Heart left ventricle (tissue), 16 donors: ENCODE results near the gene LRRC31. TPM values are rescaled to one million over a fixed set of nuclear protein-coding genes. Genes with fewer than 3 reads are reported as not detected.

Experiments used
- ATAC-seq, 4 donors: fragments of 200-7000 bp; cut with Tn5 transposase; one replicate each; pipeline ENCODE4 v1.9.1; 2020 to 2022; ENCODE audit warnings: moderate library complexity in 4 of 4, mild to moderate bottlenecking in 3 of 4, moderate number of reproducible peaks in 1 of 4
- DNase-seq, 5 donors: peaks; one replicate each; pipeline ENCODE4 v3.0.0-alpha.2; 2020
- H3K27ac ChIP-seq, 12 donors: fragments of 200-600 bp; sonication (generic) in 4 of 12; one replicate each; pipeline versions ENCODE4 v1.5.0 to v1.8.0; 2016 to 2022; ENCODE audit warnings: mild to moderate bottlenecking in 2 of 12
- H3K27me3 ChIP-seq, 9 donors: fragments of 200-600 bp; sonication (generic) in 2 of 9; one replicate each; pipeline versions ENCODE4 v1.5.1 to v1.8.0; 2016 to 2022; ENCODE audit warnings: mild to moderate bottlenecking in 3 of 9
- H3K36me3 ChIP-seq, 9 donors: fragments of 200-600 bp; sonication (generic) in 2 of 9; one replicate each; pipeline versions ENCODE4 v1.5.0 to v1.8.0; 2018 to 2022; ENCODE audit warnings: mild to moderate bottlenecking in 2 of 9
- H3K4me1 ChIP-seq, 12 donors: fragments of 200-600 bp; sonication (generic) in 4 of 12; one replicate each; pipeline versions ENCODE4 v1.5.0 to v1.8.0; 2016 to 2022; ENCODE audit warnings: mild to moderate bottlenecking in 3 of 12
- H3K4me3 ChIP-seq, 12 donors: fragments of 200-600 bp; sonication (generic) in 4 of 12; one replicate each; pipeline versions ENCODE4 v1.5.0 to v1.8.0; 2017 to 2022; ENCODE audit warnings: mild to moderate bottlenecking in 9 of 12, moderate library complexity in 4 of 12
- H3K9me3 ChIP-seq, 12 donors: fragments of 200-600 bp; sonication (generic) in 4 of 12; one replicate each; pipeline versions ENCODE4 v1.5.0 to v1.8.0; 2016 to 2022; ENCODE audit warnings: mild to moderate bottlenecking in 1 of 12
- POLR2A ChIP-seq, 2 donors: fragments of 450-650 bp; IDR thresholded peaks; one replicate each; pipeline ENCODE4 v1.6.1; 2017; ENCODE audit warnings: antibody characterized with exemption in 2 of 2, mild to moderate bottlenecking in 2 of 2, moderate library complexity in 2 of 2
- WGBS, 4 donors: extraction: QIAGEN DNeasy Blood & Tissue Kit in 2 of 4; methylation state at CpG; one replicate each; pipeline versions ENCODE4 v1.1.5 to v1.1.7; 2013 to 2018; 5-methylcytosine and 5-hydroxymethylcytosine counted together
- intact Hi-C, 10 donors: fragments of 100-400 bp; cut with DNase I; formaldehyde crosslinking; loops; one replicate each; pipeline versions ENCODE4 v1.11.1 to v1.14.2; 2022
- polyA plus RNA-seq, 2 donors: library from polyadenylated mRNA; stranded (reverse); fragments of 200-250 nt; gene quantifications; one replicate each; pipeline ENCODE4 v1.2.3, GENCODE V29; 2013
- total RNA-seq, 9 donors: library from RNA; depleted of rRNA in 2 of 9; stranded (reverse); fragments of >200 nt in 2 of 9; fragmentation: NEBNext Ultra II Directional in 3 of 9; extraction: Animal tissue kit (Norgen Biotek cat#: 25700) in 3 of 9; gene quantifications; one replicate each; pipeline versions ENCODE4 v1.1.0 to v1.2.4, GENCODE V29; 2016 to 2023
- TF ChIP-seq, protein P1 (sequence below), 12 donors: fragments of 200-600 bp; sonication (generic) in 4 of 12; IDR thresholded peaks; one replicate each; pipeline versions ENCODE4 v1.5.0 to v1.8.0; 2018 to 2022; ENCODE audit warnings: antibody characterized with exemption in 12 of 12, mild to moderate bottlenecking in 5 of 12
- donor health status: ischemic (EF 13 %, LVEDD 7.1; RV severe dilation, severe dysfunction).
- donor health status: healthy with polysubstance abuse.
- donor health status: DM: no; HTN: yes; CAD: no.
- donor health status: DM: no; HTN: no; CAD: no.
- donor health status: ischemic (EF 25% LVEDD 6.9; RV normal size, moderate dysfunction).
- donor health status: ischemic (EF 25% LVEDD 5.7; RV mildly dilated, moderate dysfunction).
- donor health status: healthy.
- donor health status: DM: yes; HTN: yes; CAD: no.
- donor health status: ischemic (EF 35%, LVEDD 5.7; RV mildly dilated, moderate dysfunction).
- donor health status: nonischemic (EF 11% LVEDD 7.7; RV severe dilation, severe dysfunction).
- donor health status: DM: yes; HTN: yes; CAD: no.
- donor health status: PGD.
- donor health status: ischemic (EF 29% LVEDD 5.4; RV normal size, mild dysfunction).
- donor health status: nonischemic (EF 23%, LVEDD 6.1; RV moderate dilation, normal function).

LRRC31 gene
- total and polyA plus RNA-seq, 11 donors = 0.12 TPM; not detected in 10

DNA sequence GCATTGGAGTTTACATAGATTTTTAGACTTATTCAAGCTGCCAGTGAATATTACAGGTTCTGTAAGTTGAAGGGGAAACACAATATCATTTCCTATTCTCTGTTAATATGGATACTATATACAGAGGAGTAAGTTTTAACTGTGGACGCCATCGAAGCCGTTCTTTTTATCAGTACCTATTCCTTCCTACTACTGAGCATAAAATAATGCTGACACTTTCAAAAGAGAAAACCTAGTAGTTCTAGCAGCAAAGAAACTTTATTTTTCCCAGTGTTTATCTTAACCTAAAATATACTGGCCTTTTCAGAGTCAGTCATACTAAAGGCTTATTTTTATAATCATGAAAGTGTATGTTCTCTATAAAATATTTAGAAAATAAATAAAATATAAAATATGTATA is 14.2 kb downstream of the LRRC31 start:
- Histone ChIP-seq H3K9me3 (no peaks in the 10 kb centered on the region), H3K4me3 (no peak overlapping the region), H3K4me1 (no peaks in the 10 kb centered on the region), H3K27me3 (peaks cover 0 to 13% (median 0%) of the 10 kb centered on the region in 9 donors), H3K36me3 (no peaks in the 10 kb centered on the region), H3K27ac (no peak overlapping the region)
- WGBS, 4 donors = 88 to 94% (median 94%) methylated on average over 3 of the region's 3 CpGs
- intact Hi-C loops = no loop called here
- no peak for ATAC-seq
- DNase-seq = no peak
- no peak for TF ChIP-seq POLR2A (IDR thresholded peaks at IDR 0.05)
- TF ChIP-seq, protein P1, sequence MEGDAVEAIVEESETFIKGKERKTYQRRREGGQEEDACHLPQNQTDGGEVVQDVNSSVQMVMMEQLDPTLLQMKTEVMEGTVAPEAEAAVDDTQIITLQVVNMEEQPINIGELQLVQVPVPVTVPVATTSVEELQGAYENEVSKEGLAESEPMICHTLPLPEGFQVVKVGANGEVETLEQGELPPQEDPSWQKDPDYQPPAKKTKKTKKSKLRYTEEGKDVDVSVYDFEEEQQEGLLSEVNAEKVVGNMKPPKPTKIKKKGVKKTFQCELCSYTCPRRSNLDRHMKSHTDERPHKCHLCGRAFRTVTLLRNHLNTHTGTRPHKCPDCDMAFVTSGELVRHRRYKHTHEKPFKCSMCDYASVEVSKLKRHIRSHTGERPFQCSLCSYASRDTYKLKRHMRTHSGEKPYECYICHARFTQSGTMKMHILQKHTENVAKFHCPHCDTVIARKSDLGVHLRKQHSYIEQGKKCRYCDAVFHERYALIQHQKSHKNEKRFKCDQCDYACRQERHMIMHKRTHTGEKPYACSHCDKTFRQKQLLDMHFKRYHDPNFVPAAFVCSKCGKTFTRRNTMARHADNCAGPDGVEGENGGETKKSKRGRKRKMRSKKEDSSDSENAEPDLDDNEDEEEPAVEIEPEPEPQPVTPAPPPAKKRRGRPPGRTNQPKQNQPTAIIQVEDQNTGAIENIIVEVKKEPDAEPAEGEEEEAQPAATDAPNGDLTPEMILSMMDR (IDR thresholded peaks at IDR 0.05) = no peak

DNA sequence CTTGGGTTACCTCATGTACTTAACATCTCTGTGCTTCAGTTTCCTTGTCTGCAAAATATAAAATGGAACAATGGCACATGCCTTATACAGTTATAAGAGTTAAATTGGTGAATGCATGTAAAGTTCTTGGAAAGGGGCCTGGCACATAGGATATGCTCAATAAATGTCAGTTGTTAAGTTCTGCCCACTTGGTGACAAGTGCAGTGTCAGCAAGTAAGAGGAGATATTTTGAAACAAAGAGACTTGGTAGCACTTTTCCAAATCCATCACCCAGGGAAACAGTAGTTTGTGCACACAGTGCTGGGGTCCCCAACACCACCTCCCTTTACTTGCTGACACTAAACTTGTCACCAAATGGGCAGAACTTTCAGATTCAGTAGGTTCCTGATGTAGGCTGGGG is 19.1 kb downstream of the LRRC31 start:
- TF ChIP-seq, protein P1 (IDR thresholded peaks at IDR 0.05) = no peak
- TF ChIP-seq POLR2A (IDR thresholded peaks at IDR 0.05) = no peak
- DNase-seq = no peak
- intact Hi-C loops = no loop called here
- H3K36me3 ChIP-seq = no peaks in the 10 kb centered on the region
- ATAC-seq = no peak
- H3K4me3 ChIP-seq = no peak overlapping the region
- H3K9me3 ChIP-seq = no peaks in the 10 kb centered on the region
- peaks cover 0 to 4% (median 0%) of the 10 kb centered on the region in 12 donors for H3K4me1 ChIP-seq
- peaks cover 0 to 3% (median 0%) of the 10 kb centered on the region in 9 donors for H3K27me3 ChIP-seq
- H3K27ac ChIP-seq = no peak overlapping the region

DNA sequence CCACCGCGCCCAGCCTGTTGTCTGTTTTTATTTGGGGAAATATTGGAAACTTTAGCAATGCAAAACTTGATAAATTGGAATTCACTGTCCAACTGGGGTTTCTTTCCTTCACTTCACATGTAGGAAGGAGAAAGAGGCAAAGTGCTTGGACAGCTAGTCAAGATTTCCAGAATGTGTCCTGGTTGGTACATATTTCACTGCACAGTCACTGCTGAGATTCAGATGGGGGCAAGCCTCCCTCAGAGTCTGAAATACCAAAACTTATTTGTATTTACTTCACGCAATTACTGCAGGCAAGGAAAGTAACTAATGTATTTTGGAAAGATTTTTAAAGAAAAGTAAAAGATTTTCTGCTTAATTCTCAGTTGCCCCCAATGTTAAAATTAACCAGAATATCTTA is 21.0 kb downstream of the LRRC31 start:
- intact Hi-C loops = no loop called here
- ATAC-seq = no peak
- H3K4me1 ChIP-seq = peaks cover 0 to 4% (median 0%) of the 10 kb centered on the region in 12 donors
- H3K4me3 ChIP-seq = no peak overlapping the region
- no peaks in the 10 kb centered on the region for H3K9me3 ChIP-seq
- H3K36me3 ChIP-seq = no peaks in the 10 kb centered on the region
- no peak for DNase-seq
- TF ChIP-seq, protein P1 (IDR thresholded peaks at IDR 0.05) = no peak
- TF ChIP-seq POLR2A (IDR thresholded peaks at IDR 0.05) = no peak
- H3K27ac ChIP-seq = no peak overlapping the region
- WGBS, 4 donors = 93 to 99% (median 97%) methylated on average over 3 of the region's 3 CpGs
- no peaks in the 10 kb centered on the region for H3K27me3 ChIP-seq

DNA sequence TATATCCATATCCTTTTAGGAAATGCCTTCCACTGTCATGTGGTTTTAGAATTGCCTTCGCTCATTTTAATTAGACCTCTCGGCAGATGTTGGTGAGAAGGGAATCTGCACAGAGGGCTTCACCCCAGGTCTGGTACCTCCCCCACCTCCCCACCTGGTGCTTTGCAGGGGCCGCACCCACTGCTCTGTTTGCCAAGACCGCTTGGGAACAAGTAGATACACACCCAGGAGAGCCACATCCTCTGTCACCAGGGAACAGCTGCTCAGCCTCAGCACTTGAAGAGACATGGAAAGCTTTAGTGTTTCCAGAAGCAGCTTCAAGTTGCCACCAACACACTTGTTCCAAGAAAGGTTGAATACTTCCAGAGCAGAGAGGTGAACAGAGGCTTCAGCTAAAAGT is 21.8 kb downstream of the LRRC31 start:
- Histone ChIP-seq H3K4me1 (peaks cover 0 to 4% (median 0%) of the 10 kb centered on the region in 12 donors), H3K36me3 (no peaks in the 10 kb centered on the region), H3K9me3 (no peaks in the 10 kb centered on the region), H3K27ac (no peak overlapping the region), H3K4me3 (no peak overlapping the region), H3K27me3 (no peaks in the 10 kb centered on the region)
- TF ChIP-seq, protein P1 (IDR thresholded peaks at IDR 0.05) = no peak
- TF ChIP-seq POLR2A (IDR thresholded peaks at IDR 0.05) = no peak
- WGBS, 4 donors = 11 to 19% (median 14%) methylated on average over 4 of the region's 4 CpGs
- intact Hi-C loops = no loop called here
- ATAC-seq (peak in 3 of 4 donors; percentile 36 to 91 (median 89)), DNase-seq (peak in 1 of 5 donors; percentile 37)
